ENCODE measurements around the gene TM7SF2. TPM values are rescaled to one million over a fixed set of nuclear protein-coding genes. Genes with fewer than 3 reads are reported as not detected.

TM7SF2 gene
- total RNA-seq, 1 experiment from 2014 or later: 74.8 TPM

DNA sequence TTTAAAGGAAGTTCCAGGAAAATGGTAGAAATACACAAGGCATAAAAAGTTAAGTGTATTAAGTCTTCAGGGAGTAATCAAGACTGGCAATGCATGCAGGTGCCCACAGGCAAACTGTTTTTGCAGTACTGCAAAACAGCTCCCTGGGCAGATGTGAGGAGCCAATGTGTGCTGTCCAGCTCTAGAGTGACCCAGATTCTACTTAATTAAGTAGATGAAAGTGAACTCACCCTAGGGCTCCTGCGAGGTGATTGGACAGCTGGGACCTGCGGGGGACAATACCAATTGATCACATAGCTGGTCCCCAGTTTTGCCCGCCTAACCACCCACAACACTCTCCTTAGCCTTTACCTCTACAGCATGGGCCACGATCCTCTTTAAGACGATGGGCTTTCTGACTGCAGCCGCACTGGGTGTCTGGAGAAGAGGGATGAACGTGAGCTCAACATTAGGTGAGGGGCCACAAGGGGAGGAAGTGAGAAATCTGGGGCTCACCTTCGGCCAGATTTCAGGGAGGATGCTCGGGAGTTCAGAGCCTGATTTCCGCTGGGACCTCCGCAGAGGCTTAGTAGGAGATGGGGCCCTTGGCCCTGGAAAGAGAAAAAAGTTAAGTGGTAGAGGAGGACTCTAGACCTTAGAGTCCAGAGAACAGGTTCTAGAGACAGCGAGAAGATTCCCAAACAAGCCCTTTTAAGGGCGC, 28.4 kb upstream of the TM7SF2 start:
- Histone ChIP-seq H2AK5ac (ENCODE audit: insufficient read length, low read length) (no peak overlapping the region), H2BK20ac (ENCODE audit: low read depth, low read length, poor library complexity, severe bottlenecking) (no peak overlapping the region), H3K23me2 (ENCODE audit: insufficient read length, low read depth, low read length, poor library complexity, severe bottlenecking) (peaks cover 12% of the 10 kb centered on the region), H3K9ac (ENCODE audit: extremely low read depth, insufficient read length, low read length) (peak overlapping the region; percentile 93), H3K4me2 (ENCODE audit: insufficient read depth, insufficient read length, low read length) (peak overlapping the region; percentile 79), H2BK12ac (ENCODE audit: insufficient read length, low read depth, low read length) (no peak overlapping the region), H4K8ac (replicated peaks; ENCODE audit: insufficient read length, low read depth, low read length) (no peak overlapping the region), H2BK120ac (ENCODE audit: low read depth, low read length, poor library complexity, severe bottlenecking) (no peak overlapping the region), H4K5ac (ENCODE audit: insufficient read length, low read depth, low read length) (no peak overlapping the region), H3K27me3 (ENCODE audit: insufficient read depth, low read length) (no peaks in the 10 kb centered on the region), H2BK5ac (ENCODE audit: insufficient read length, low read length) (no peak overlapping the region), H3K18ac (ENCODE audit: insufficient read length, low read depth, low read length) (peak overlapping the region; percentile 56), H2BK15ac (ENCODE audit: low read depth, low read length) (no peak overlapping the region), H4K20me1 (ENCODE audit: control insufficient read depth, insufficient read depth, insufficient read length) (peaks cover 3% of the 10 kb centered on the region), H3K9me3 (ENCODE audit: control insufficient read depth, low read depth, low read length) (no peaks in the 10 kb centered on the region), H3K23ac (ENCODE audit: insufficient read length, low read depth, low read length) (no peak overlapping the region), H3K27ac (ENCODE audit: insufficient read length, low read depth, low read length) (no peak overlapping the region), H3K79me2 (ENCODE audit: insufficient read depth, low read length) (peaks cover 8% of the 10 kb centered on the region; the same call in 1 of the 2 replicates), H2AFZ (ENCODE audit: low read length) (no peak overlapping the region), H3K14ac (ENCODE audit: insufficient read depth, low read length) (peak overlapping the region; percentile 62; the same call in 1 of the 2 replicates), H3K4me1 (ENCODE audit: insufficient read depth, low read length) (no peaks in the 10 kb centered on the region), H4K91ac (ENCODE audit: insufficient read length, low read depth, low read length) (no peak overlapping the region), H3K4ac (ENCODE audit: low read depth, low read length) (no peak overlapping the region; the same call in 1 of the 2 replicates), H3K79me1 (ENCODE audit: insufficient read depth, low read depth, low read length, poor library complexity, severe bottlenecking) (peaks cover 5% of the 10 kb centered on the region), H3T11ph (ENCODE audit: low read length) (no peak overlapping the region), H3K56ac (ENCODE audit: insufficient read length, low read depth, low read length) (no peak overlapping the region)
- TF ChIP-seq, protein P1, sequence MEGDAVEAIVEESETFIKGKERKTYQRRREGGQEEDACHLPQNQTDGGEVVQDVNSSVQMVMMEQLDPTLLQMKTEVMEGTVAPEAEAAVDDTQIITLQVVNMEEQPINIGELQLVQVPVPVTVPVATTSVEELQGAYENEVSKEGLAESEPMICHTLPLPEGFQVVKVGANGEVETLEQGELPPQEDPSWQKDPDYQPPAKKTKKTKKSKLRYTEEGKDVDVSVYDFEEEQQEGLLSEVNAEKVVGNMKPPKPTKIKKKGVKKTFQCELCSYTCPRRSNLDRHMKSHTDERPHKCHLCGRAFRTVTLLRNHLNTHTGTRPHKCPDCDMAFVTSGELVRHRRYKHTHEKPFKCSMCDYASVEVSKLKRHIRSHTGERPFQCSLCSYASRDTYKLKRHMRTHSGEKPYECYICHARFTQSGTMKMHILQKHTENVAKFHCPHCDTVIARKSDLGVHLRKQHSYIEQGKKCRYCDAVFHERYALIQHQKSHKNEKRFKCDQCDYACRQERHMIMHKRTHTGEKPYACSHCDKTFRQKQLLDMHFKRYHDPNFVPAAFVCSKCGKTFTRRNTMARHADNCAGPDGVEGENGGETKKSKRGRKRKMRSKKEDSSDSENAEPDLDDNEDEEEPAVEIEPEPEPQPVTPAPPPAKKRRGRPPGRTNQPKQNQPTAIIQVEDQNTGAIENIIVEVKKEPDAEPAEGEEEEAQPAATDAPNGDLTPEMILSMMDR (conservative IDR thresholded peaks at IDR 0.05): no peak
- no CpG with 5 or more reads among the region's 13 CpGs for WGBS (ENCODE audit: extremely low coverage, insufficient read length, low lambda C conversion rate)
- H3K36me3 Mint-ChIP-seq (ENCODE audit: insufficient read depth in 1 of 3, low read depth in 3 of 3): peaks cover 32 to 66% (median 65%) of the 10 kb centered on the region in 3 experiments
- H3K9me3 Mint-ChIP-seq: no peaks in the 10 kb centered on the region; a peak in 1 of 5 replicates
- H3K4me3 Mint-ChIP-seq: peak overlapping the region; percentile 97 to 99
- H3K27ac Mint-ChIP-seq: peak overlapping the region; percentile 98 to 100 (median 99)
- H3K27me3 Mint-ChIP-seq (ENCODE audit: low read depth): no peaks in the 10 kb centered on the region
- no peak for DNase-seq
- peaks cover 15 to 22% of the 10 kb centered on the region in 2 experiments for H3K4me1 Mint-ChIP-seq
